Thyroid gland (tissue), 4 donors: ENCODE measurements around the gene FOXP1. TPM values are rescaled to one million over a fixed set of nuclear protein-coding genes. Genes with fewer than 3 reads are reported as not detected.
A peak's percentile ranks its signal among the peaks of the same experiment; 100 is the strongest.

Source experiments
- DNase-seq, 2 donors: peaks; one replicate each; pipeline ENCODE4 v3.0.0-alpha.2; 2019
- H3K27ac ChIP-seq, 3 donors: fragments of 200-600 bp; sonication (generic); 1 replicate in 2 of 3; 2 replicates in 1 of 3; pipeline ENCODE4 v1.5.1; 2016 to 2019; ENCODE audit warnings: mild to moderate bottlenecking in 1 of 3, moderate library complexity in 1 of 3
- H3K27me3 ChIP-seq: fragments of 200-600 bp; sonication (generic); one replicate; pipeline ENCODE4 v1.5.1; 2019
- H3K36me3 ChIP-seq, 2 donors: fragments of 200-600 bp; sonication (generic); one replicate each; pipeline ENCODE4 v1.5.1; 2016 to 2019
- H3K4me1 ChIP-seq, 2 donors: fragments of 200-600 bp; sonication (generic); one replicate each; pipeline ENCODE4 v1.5.1; 2017 to 2019
- H3K4me3 ChIP-seq, 3 donors: fragments of 200-600 bp; sonication (generic); replicated peaks in 1 of 3; 1 replicate in 2 of 3; 2 replicates in 1 of 3; pipeline ENCODE4 v1.5.1; 2016; ENCODE audit warnings: mild to moderate bottlenecking in 1 of 3
- H3K9me3 ChIP-seq: fragments of 200-600 bp; sonication (generic); one replicate; pipeline ENCODE4 v1.5.1; 2017
- POLR2A ChIP-seq, 2 donors: fragments of 450-650 bp; IDR thresholded peaks; one replicate each; pipeline ENCODE4 v1.6.1; 2017; ENCODE audit warnings: antibody characterized with exemption in 2 of 2, mild to moderate bottlenecking in 2 of 2, moderate library complexity in 1 of 2
- WGBS, 2 donors: methylation state at CpG; one replicate each; pipeline ENCODE4 v1.1.5; 2017; 5-methylcytosine and 5-hydroxymethylcytosine counted together
- intact Hi-C: fragments of 100-400 bp; cut with DNase I; formaldehyde crosslinking; loops from one replicate; pipeline ENCODE4 v1.15.1; 2023
- total RNA-seq, 4 donors: library from RNA; depleted of rRNA; stranded (reverse); fragments of >200 nt; gene quantifications; one replicate each; pipeline ENCODE4 v1.2.3, GENCODE V29; 2016
- TF ChIP-seq, protein P1 (sequence below), 6 experiments: fragments of 200-600 bp in 3 of 6; fragments of 450-650 bp in 3 of 6; sonication (generic) in 3 of 6; IDR thresholded peaks; one replicate each; pipeline ENCODE4 v1.5.1; 2016 to 2019; ENCODE audit warnings: antibody characterized with exemption in 6 of 6, mild to moderate bottlenecking in 2 of 6, inconsistent platforms in 1 of 6, moderate library complexity in 1 of 6

FOXP1 gene
- total RNA-seq, 4 donors from 2014 or later, result 111 to 187 (median 141) TPM

DNA sequence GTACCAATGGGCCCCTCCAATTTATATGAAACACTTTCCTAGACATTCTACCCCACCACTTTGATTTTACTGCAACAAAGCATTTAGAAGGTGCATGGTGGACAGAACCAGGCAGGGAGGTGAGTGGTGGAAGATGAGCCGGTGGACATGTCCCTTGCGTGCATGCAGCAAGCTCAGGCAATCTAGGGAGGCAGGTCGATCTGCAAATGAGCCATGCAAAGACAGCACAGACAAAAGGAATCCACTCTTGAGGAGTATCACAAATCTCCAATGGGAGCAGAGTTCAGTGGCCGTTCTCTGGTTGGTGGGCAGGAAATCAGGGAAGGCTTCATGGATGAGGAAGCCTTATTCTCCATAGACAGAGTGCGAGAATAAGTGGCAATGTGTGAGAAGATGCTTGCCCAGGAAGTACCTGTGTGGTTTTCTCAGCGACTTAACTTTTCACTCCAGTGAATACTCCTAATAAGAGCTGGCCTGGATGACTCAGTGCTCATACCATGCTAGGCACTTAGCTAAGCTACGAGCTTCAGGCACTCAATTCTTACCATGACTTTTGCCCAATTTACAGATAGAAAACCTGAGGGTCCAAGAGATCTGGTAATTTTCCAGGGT lies 152.5 kb downstream of the FOXP1 start:
- DNase-seq, result no peak
- Histone ChIP-seq H3K36me3 (no peaks in the 10 kb centered on the region), H3K9me3 (no peaks in the 10 kb centered on the region), H3K27me3 (no peaks in the 10 kb centered on the region), H3K27ac (peak overlapping the region in 2 of 3 donors; percentile 49 to 65), H3K4me1 (peaks cover 60 to 69% of the 10 kb centered on the region in 2 donors), H3K4me3 (no peak overlapping the region)
- WGBS, 2 donors, result 71 to 79% methylated on average over 7 of the region's 7 CpGs
- no peak for TF ChIP-seq POLR2A (IDR thresholded peaks at IDR 0.05)
- TF ChIP-seq, protein P1, sequence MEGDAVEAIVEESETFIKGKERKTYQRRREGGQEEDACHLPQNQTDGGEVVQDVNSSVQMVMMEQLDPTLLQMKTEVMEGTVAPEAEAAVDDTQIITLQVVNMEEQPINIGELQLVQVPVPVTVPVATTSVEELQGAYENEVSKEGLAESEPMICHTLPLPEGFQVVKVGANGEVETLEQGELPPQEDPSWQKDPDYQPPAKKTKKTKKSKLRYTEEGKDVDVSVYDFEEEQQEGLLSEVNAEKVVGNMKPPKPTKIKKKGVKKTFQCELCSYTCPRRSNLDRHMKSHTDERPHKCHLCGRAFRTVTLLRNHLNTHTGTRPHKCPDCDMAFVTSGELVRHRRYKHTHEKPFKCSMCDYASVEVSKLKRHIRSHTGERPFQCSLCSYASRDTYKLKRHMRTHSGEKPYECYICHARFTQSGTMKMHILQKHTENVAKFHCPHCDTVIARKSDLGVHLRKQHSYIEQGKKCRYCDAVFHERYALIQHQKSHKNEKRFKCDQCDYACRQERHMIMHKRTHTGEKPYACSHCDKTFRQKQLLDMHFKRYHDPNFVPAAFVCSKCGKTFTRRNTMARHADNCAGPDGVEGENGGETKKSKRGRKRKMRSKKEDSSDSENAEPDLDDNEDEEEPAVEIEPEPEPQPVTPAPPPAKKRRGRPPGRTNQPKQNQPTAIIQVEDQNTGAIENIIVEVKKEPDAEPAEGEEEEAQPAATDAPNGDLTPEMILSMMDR (IDR thresholded peaks at IDR 0.05), result no peak
- intact Hi-C loops, result loop anchor here (10.0 kb wide), 1 partner anchor 154 kb away; the partner anchor contains the start of gene FOXP1

DNA sequence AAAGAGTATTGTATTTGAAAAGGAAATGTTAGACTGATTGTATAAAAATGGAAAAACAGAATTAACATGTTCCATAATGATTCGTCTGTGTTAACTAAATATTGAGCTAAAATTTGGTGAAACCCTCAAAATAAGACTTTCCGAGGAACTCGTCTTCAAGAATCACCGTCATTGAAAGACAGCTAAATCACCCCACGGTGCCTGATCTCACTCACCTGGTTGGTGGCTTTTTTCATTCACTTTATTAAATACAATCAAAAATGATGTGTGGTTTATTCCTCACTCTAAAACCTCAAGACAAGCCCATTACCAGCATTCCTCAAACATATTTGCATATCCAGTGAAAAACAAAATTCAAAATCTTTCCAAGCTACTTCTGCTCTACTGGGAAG lies 153.9 kb downstream of the FOXP1 start:
- no peak for DNase-seq
- Histone ChIP-seq H3K4me1 (peaks cover 64 to 69% of the 10 kb centered on the region in 2 donors), H3K27me3 (no peaks in the 10 kb centered on the region), H3K27ac (peak overlapping the region; percentile 33 to 92 (median 88)), H3K9me3 (no peaks in the 10 kb centered on the region), H3K4me3 (no peak overlapping the region), H3K36me3 (no peaks in the 10 kb centered on the region)
- intact Hi-C loops, result no loop called here
- WGBS, 2 donors, result 29 to 41% methylated on average over 5 of the region's 5 CpGs
- no peak for TF ChIP-seq POLR2A (IDR thresholded peaks at IDR 0.05)
- TF ChIP-seq, protein P1 (IDR thresholded peaks at IDR 0.05), result no peak

DNA sequence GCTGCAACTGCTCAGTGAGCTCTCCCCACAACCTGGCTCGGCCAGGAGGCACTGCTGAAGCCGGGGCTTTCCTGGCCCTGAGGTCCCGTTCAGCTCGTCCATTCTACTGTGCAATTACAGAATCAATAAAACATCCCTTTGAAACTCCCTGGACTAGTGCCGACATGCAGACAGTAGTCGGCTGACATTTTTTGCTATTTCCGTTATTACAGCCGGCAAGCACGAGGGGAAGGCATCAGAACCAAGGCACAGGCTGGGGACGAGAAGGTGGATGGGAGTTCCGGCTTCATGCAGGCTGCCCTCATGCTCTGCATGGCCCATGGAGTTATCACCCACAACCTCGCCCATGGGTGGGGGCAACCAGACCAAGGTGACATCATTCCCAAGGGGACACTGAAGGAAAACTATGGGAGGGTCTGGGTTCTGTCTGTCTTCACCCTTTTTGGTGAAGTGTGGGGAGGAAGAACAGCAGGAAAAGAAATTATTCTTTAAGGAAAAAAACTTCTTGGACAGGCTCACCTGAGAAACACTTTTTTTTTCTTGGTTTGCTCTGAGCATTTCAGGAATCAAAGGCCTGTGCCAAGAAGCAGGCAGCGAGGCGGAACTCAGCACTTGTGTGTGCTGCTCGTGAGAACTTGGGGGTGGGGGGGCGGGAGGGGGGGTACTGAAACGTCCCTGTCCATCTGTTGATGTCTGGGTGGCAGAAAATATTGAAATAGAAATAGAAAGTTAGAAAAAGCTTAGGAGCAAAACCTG lies 154.5 kb downstream of the FOXP1 start:
- peak; percentile 86 to 87 for DNase-seq
- Histone ChIP-seq H3K27ac (peak overlapping the region; percentile 88 to 92 (median 88)), H3K4me1 (peaks cover 59 to 65% of the 10 kb centered on the region in 2 donors), H3K9me3 (no peaks in the 10 kb centered on the region), H3K27me3 (no peaks in the 10 kb centered on the region), H3K36me3 (no peaks in the 10 kb centered on the region), H3K4me3 (peak overlapping the region in 2 of 3 donors; percentile 8 to 10)
- intact Hi-C loops, result no loop called here
- 6 to 10% methylated on average over 17 of the region's 17 CpGs for WGBS, 2 donors
- TF ChIP-seq POLR2A (IDR thresholded peaks at IDR 0.05), result no peak
- TF ChIP-seq, protein P1 (IDR thresholded peaks at IDR 0.05), result no peak

DNA sequence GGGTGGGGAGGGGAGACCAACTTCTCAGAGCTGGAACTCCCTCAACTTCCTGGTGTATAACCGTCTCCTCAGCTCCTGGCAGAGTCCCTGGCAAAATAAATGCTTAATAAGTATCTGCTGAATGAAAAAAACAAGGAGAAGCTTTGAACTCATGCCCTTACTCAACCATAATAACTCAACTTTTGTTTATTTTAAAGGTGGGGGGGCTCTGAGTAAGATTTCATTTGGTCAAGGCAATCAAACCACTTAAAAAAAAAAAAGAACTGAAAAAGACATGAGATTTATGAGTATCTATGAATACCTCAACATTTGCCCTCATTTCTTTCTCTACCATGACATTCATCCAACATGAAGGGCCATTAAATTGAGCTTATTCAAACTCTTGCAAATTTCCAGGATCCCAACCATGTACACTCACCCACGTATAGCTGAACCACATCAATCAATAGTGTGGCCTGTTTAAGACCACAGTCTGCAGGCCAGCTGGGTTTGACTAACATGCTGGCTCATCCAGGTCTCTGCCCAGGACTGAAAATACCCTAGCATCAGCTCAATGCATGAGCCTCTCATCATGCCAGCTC lies 157.9 kb downstream of the FOXP1 start:
- intact Hi-C loops, result no loop called here
- H3K36me3 ChIP-seq, result no peaks in the 10 kb centered on the region
- peak overlapping the region in 1 of 3 donors; percentile 27 for H3K27ac ChIP-seq
- H3K9me3 ChIP-seq, result no peaks in the 10 kb centered on the region
- H3K4me3 ChIP-seq, result no peak overlapping the region
- no peak for TF ChIP-seq POLR2A (IDR thresholded peaks at IDR 0.05)
- TF ChIP-seq, protein P1 (IDR thresholded peaks at IDR 0.05), result no peak
- 63 to 71% methylated on average over 2 of the region's 2 CpGs for WGBS, 2 donors
- peaks cover 47 to 51% of the 10 kb centered on the region in 2 donors for H3K4me1 ChIP-seq
- H3K27me3 ChIP-seq, result no peaks in the 10 kb centered on the region
- DNase-seq, result no peak
